ENCODE data around the gene FEV. TPM values are rescaled to one million over a fixed set of nuclear protein-coding genes. Genes with fewer than 3 reads are reported as not detected.

FEV gene
- total RNA-seq, 3 donors from 2014 or later (not counting 1 experiment from before 2014, with no cell fraction given) = not detected

DNA sequence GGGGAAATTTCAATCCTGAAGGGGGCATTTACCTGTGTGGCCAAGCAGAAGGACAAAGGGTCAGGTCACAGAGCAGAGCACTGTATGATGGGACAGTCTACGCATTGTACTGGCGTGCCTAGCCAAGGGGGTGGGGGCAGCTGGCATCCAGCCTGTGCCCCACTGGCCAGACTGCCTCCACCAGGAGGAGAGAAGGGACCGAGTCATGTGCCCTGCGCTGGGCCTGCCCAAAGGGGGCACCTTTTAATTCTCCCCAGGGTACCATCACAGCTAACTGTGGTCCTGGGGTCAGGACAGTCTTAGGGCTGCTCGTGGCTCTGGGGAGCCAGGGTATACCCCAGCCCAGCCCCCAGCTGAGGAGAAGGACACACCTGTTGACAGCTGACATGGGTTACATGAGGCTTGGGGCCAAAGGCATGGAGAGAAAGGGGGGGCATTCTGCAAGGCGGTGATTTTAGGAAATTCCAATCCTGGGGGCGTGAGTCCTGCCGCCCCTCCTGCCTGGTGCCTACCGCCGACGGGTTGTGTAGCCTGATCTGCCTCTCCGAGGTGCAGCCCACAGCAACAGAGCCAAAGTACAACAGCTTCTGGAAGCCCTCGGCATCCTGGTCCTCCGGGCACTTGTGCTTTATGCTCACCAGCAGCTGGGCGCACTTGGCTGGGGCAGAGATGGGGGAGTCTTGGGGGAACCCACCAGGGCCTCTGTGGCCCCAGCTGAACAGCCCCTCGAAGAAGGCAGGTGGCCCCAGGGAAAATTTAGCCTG is 45.4 kb upstream of the FEV start:
- H3K27ac Mint-ChIP-seq = no peak overlapping the region
- TF ChIP-seq, protein P1, sequence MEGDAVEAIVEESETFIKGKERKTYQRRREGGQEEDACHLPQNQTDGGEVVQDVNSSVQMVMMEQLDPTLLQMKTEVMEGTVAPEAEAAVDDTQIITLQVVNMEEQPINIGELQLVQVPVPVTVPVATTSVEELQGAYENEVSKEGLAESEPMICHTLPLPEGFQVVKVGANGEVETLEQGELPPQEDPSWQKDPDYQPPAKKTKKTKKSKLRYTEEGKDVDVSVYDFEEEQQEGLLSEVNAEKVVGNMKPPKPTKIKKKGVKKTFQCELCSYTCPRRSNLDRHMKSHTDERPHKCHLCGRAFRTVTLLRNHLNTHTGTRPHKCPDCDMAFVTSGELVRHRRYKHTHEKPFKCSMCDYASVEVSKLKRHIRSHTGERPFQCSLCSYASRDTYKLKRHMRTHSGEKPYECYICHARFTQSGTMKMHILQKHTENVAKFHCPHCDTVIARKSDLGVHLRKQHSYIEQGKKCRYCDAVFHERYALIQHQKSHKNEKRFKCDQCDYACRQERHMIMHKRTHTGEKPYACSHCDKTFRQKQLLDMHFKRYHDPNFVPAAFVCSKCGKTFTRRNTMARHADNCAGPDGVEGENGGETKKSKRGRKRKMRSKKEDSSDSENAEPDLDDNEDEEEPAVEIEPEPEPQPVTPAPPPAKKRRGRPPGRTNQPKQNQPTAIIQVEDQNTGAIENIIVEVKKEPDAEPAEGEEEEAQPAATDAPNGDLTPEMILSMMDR (IDR thresholded peaks at IDR 0.05) = no peak
- no peaks in the 10 kb centered on the region for H3K4me1 ChIP-seq (ENCODE audit: control insufficient read depth, insufficient read depth, low read length)
- peak in 1 of 3 donors; percentile 6 for ATAC-seq
- H3K9me3 Mint-ChIP-seq = no peaks in the 10 kb centered on the region
- H3K4me3 Mint-ChIP-seq = no peak overlapping the region
- no peak overlapping the region for H3K4me3 ChIP-seq (ENCODE audit: low read length)
- H3K27me3 Mint-ChIP-seq (ENCODE audit: low read depth in 2 of 2) = peaks cover 20 to 21% of the 10 kb centered on the region in 2 donors
- intact Hi-C loops (cut with micrococcal nuclease) = no loop called here
- H3K36me3 ChIP-seq (ENCODE audit: control insufficient read depth, insufficient read depth, low read length) = no peaks in the 10 kb centered on the region
- no peak for DNase-seq
- no peaks in the 10 kb centered on the region for H3K36me3 Mint-ChIP-seq
- H3K9me3 ChIP-seq (ENCODE audit: control insufficient read depth, insufficient read depth, low read length) = no peaks in the 10 kb centered on the region
- WGBS (ENCODE audit: insufficient coverage) = 81% methylated on average over 16 of the region's 16 CpGs
- H3K4me1 Mint-ChIP-seq = no peaks in the 10 kb centered on the region
- H3K27me3 ChIP-seq (ENCODE audit: control insufficient read depth, insufficient read depth, low read length) = no peaks in the 10 kb centered on the region
- H3K27ac ChIP-seq (ENCODE audit: low read length) = no peak overlapping the region

DNA sequence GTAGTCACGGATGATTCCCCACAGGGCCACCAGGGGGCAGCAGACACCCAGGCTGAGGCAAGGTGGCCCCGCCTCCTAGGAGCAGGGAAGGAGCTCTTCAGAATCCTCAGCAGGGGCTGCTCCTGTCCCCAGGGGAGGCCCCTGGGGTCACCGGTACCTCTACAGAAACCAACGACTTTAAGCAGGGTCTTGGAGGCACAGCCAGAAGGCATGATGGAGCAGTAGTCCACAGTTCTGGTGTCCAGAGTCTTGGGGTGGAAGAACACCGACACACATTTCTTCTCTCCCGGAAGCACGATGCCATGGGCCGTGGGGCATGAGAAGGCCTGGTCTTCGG is 44.8 kb upstream of the FEV start:
- TF ChIP-seq, protein P1 (IDR thresholded peaks at IDR 0.05) = peak; percentile 93
- H3K4me3 Mint-ChIP-seq = no peak overlapping the region
- no peak overlapping the region for H3K27ac Mint-ChIP-seq
- H3K27ac ChIP-seq (ENCODE audit: low read length) = no peak overlapping the region
- H3K27me3 Mint-ChIP-seq (ENCODE audit: low read depth in 2 of 2) = peaks cover 19 to 20% of the 10 kb centered on the region in 2 donors
- H3K9me3 Mint-ChIP-seq = no peaks in the 10 kb centered on the region
- intact Hi-C loops (cut with micrococcal nuclease) = loop anchor here (1.0 kb wide), 2 partner anchors 90 to 126 kb away; no protein-coding TSS in a partner anchor
- H3K36me3 ChIP-seq (ENCODE audit: control insufficient read depth, insufficient read depth, low read length) = no peaks in the 10 kb centered on the region
- H3K27me3 ChIP-seq (ENCODE audit: control insufficient read depth, insufficient read depth, low read length) = no peaks in the 10 kb centered on the region
- no peaks in the 10 kb centered on the region for H3K9me3 ChIP-seq (ENCODE audit: control insufficient read depth, insufficient read depth, low read length)
- H3K4me3 ChIP-seq (ENCODE audit: low read length) = no peak overlapping the region
- ATAC-seq (peak; percentile 78 to 97 (median 96)), DNase-seq (peak; percentile 70 to 89)
- WGBS (ENCODE audit: insufficient coverage) = 45% methylated on average over 9 of the region's 9 CpGs
- no peaks in the 10 kb centered on the region for H3K36me3 Mint-ChIP-seq
- no peaks in the 10 kb centered on the region for H3K4me1 Mint-ChIP-seq
- no peaks in the 10 kb centered on the region for H3K4me1 ChIP-seq (ENCODE audit: control insufficient read depth, insufficient read depth, low read length)

DNA sequence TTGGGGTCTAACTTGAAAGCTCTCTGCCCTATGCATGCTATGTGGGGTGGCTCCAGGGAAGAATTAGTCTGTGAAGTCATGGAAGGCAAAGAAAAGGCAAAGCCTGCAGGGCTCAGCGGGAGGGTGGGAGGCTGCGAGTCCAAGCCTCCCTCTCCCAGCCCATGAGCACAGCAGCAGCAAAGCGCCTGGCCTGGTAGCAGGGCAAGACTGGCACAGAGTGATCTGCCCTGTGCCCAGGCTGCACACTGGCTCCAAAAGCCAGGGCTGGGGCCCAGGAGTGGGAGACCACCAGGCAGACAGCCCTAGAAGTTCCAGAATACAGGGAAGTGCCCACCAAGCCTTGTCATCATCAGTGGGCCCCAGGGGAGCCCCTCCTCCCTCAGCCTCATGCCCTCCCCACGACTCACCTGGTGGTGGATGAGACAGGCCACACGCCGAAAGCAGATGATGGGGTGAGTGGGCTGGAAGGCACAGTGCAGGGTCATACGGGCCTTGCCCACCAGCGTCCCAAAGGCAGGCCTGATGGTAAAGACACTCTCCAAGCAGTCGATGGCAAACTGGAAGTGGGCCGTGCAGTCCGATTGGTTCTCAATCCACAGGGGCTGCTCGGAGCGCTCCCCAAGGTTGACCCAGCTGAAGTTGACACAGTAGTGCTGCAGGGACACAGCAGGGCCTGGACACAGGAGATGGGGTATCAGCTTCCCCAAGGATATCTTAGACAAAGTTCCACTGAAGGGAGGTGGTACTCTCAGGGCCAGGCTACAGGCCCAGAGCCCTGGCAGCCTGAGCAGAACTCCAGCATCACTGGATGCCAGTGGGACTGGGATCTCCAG is 44.2 kb upstream of the FEV start:
- Histone ChIP-seq H3K4me1 (ENCODE audit: control insufficient read depth, insufficient read depth, low read length) (no peaks in the 10 kb centered on the region), H3K27ac (ENCODE audit: low read length) (no peak overlapping the region), H3K4me3 (ENCODE audit: low read length) (no peak overlapping the region), H3K36me3 (ENCODE audit: control insufficient read depth, insufficient read depth, low read length) (no peaks in the 10 kb centered on the region), H3K9me3 (ENCODE audit: control insufficient read depth, insufficient read depth, low read length) (no peaks in the 10 kb centered on the region), H3K27me3 (ENCODE audit: control insufficient read depth, insufficient read depth, low read length) (no peaks in the 10 kb centered on the region)
- Mint-ChIP-seq H3K4me3 (no peak overlapping the region), H3K27ac (no peak overlapping the region), H3K4me1 (no peaks in the 10 kb centered on the region), H3K9me3 (no peaks in the 10 kb centered on the region), H3K36me3 (no peaks in the 10 kb centered on the region), H3K27me3 (ENCODE audit: low read depth in 2 of 2) (peaks cover 13 to 17% of the 10 kb centered on the region in 2 donors)
- ATAC-seq (peak in 2 of 3 donors; percentile 8 to 32), DNase-seq (no peak)
- 78% methylated on average over 12 of the region's 13 CpGs for WGBS (ENCODE audit: insufficient coverage)
- TF ChIP-seq, protein P1 (IDR thresholded peaks at IDR 0.05) = no peak
- intact Hi-C loops (cut with micrococcal nuclease) = loop anchor here (1.0 kb wide), 2 partner anchors 90 to 126 kb away; no protein-coding TSS in a partner anchor

Data from natural killer cell (primary cell).